Uterus (tissue), 4 donors: ENCODE measurements around the gene KCNAB2. TPM values are rescaled to one million over a fixed set of nuclear protein-coding genes. Genes with fewer than 3 reads are reported as not detected.

Experiments
- DNase-seq, 2 donors: peaks; one replicate each; pipeline ENCODE4 v3.0.0-alpha.2; 2019 to 2020
- H3K27ac ChIP-seq, 2 donors: fragments of 200-600 bp; sonication (generic); 1 replicate in 1 of 2; 2 replicates in 1 of 2; pipeline ENCODE4 v1.5.1; 2016 to 2018
- H3K27me3 ChIP-seq, 2 donors: fragments of 200-600 bp; sonication (generic); one replicate each; pipeline ENCODE4 v1.5.1; 2018 to 2019; ENCODE audit warnings: control low read depth in 1 of 2
- H3K36me3 ChIP-seq, 2 donors: fragments of 200-600 bp; sonication (generic); one replicate each; pipeline ENCODE4 v1.5.1; 2019; ENCODE audit warnings: control low read depth in 1 of 2
- H3K4me1 ChIP-seq, 2 donors: fragments of 200-600 bp; sonication (generic); one replicate each; pipeline ENCODE4 v1.5.1; 2018 to 2019; ENCODE audit warnings: control low read depth in 1 of 2
- H3K4me3 ChIP-seq, 2 donors: fragments of 200-600 bp; sonication (generic); 1 replicate in 1 of 2; 2 replicates in 1 of 2; pipeline ENCODE4 v1.5.1; 2018 to 2019; ENCODE audit warnings: mild to moderate bottlenecking in 1 of 2
- H3K9me3 ChIP-seq, 2 donors: fragments of 200-600 bp; sonication (generic); one replicate each; pipeline ENCODE4 v1.5.1; 2019; ENCODE audit warnings: control low read depth in 1 of 2
- CTCF ChIP-seq, 4 experiments: fragments of 200-600 bp in 2 of 4; fragments of 450-650 bp in 2 of 4; sonication (generic) in 2 of 4; IDR thresholded peaks; one replicate each; pipeline ENCODE4 v1.5.1; 2016 to 2019; ENCODE audit warnings: antibody characterized with exemption in 4 of 4, mild to moderate bottlenecking in 2 of 4, moderate library complexity in 1 of 4
- POLR2A ChIP-seq, 2 donors: fragments of 450-650 bp; IDR thresholded peaks; one replicate each; pipeline ENCODE4 v1.6.1; 2016; ENCODE audit warnings: antibody characterized with exemption in 2 of 2, mild to moderate bottlenecking in 1 of 2, moderate library complexity in 1 of 2
- intact Hi-C: fragments of 100-400 bp; cut with DNase I; formaldehyde crosslinking; loops from one replicate; pipeline ENCODE4 v1.15.1; 2023; ENCODE audit warnings: low total_unique reads
- total RNA-seq, 4 donors: library from RNA; depleted of rRNA in 3 of 4; stranded (reverse); fragments of >200 nt in 3 of 4; gene quantifications; one replicate each; pipeline versions ENCODE4 v1.1.0 to v1.2.4, GENCODE V29; 2014 to 2023
- donor health status: DM: yes; HTN: yes; CAD: no.

Gene KCNAB2
- total RNA-seq, 4 donors from 2014 or later: 1.5 to 21.2 (median 12.9) TPM

GRCh38 chr1:6112690-6113005 is 67.0 kb downstream of the KCNAB2 start:
- no peak overlapping the region for H3K27ac ChIP-seq
- TF ChIP-seq POLR2A (IDR thresholded peaks at IDR 0.05): no peak
- no peak for TF ChIP-seq CTCF (IDR thresholded peaks at IDR 0.05)
- H3K4me3 ChIP-seq: no peak overlapping the region
- H3K4me1 ChIP-seq: no peaks in the 10 kb centered on the region
- no peaks in the 10 kb centered on the region for H3K36me3 ChIP-seq
- no peaks in the 10 kb centered on the region for H3K9me3 ChIP-seq
- no peak for DNase-seq
- intact Hi-C loops: no loop called here
- no peaks in the 10 kb centered on the region for H3K27me3 ChIP-seq

GRCh38 chr1:6113116-6113515 is 67.4 kb downstream of the KCNAB2 start:
- H3K4me1 ChIP-seq: no peaks in the 10 kb centered on the region
- H3K27ac ChIP-seq: no peak overlapping the region
- no peak for TF ChIP-seq CTCF (IDR thresholded peaks at IDR 0.05)
- no peak for TF ChIP-seq POLR2A (IDR thresholded peaks at IDR 0.05)
- H3K9me3 ChIP-seq: no peaks in the 10 kb centered on the region
- no peaks in the 10 kb centered on the region for H3K27me3 ChIP-seq
- no peaks in the 10 kb centered on the region for H3K36me3 ChIP-seq
- no peak for DNase-seq
- intact Hi-C loops: no loop called here
- H3K4me3 ChIP-seq: no peak overlapping the region

- DNase-seq: no peak
- H3K27ac ChIP-seq: no peak overlapping the region
- intact Hi-C loops: no loop called here
- H3K4me1 ChIP-seq: no peaks in the 10 kb centered on the region
- no peak overlapping the region for H3K4me3 ChIP-seq
- TF ChIP-seq CTCF (IDR thresholded peaks at IDR 0.05) (no peak), POLR2A (IDR thresholded peaks at IDR 0.05) (no peak)
- H3K27me3 ChIP-seq: no peaks in the 10 kb centered on the region
- no peaks in the 10 kb centered on the region for H3K36me3 ChIP-seq
- H3K9me3 ChIP-seq: no peaks in the 10 kb centered on the region
Measured at GRCh38 chr1:6113745-6114144, 68.1 kb downstream of the KCNAB2 start.

- Histone ChIP-seq H3K4me1 (no peaks in the 10 kb centered on the region), H3K27ac (no peak overlapping the region), H3K4me3 (no peak overlapping the region), H3K27me3 (no peaks in the 10 kb centered on the region), H3K36me3 (no peaks in the 10 kb centered on the region), H3K9me3 (no peaks in the 10 kb centered on the region)
- no peak for DNase-seq
- TF ChIP-seq CTCF (IDR thresholded peaks at IDR 0.05): no peak
- no peak for TF ChIP-seq POLR2A (IDR thresholded peaks at IDR 0.05)
- intact Hi-C loops: no loop called here
Measured at GRCh38 chr1:6116137-6116536, 70.4 kb downstream of the KCNAB2 start.

GRCh38 chr1:6117064-6117463 is 71.4 kb downstream of the KCNAB2 start:
- Histone ChIP-seq H3K9me3 (no peaks in the 10 kb centered on the region), H3K4me3 (no peak overlapping the region), H3K4me1 (no peaks in the 10 kb centered on the region), H3K27me3 (no peaks in the 10 kb centered on the region), H3K27ac (no peak overlapping the region), H3K36me3 (no peaks in the 10 kb centered on the region)
- intact Hi-C loops: no loop called here
- TF ChIP-seq POLR2A (IDR thresholded peaks at IDR 0.05): no peak
- TF ChIP-seq CTCF (IDR thresholded peaks at IDR 0.05): no peak
- DNase-seq: no peak
